Astrocyte of the spinal cord (primary cell): Measurements from ENCODE around the gene TIMM44.
A peak's percentile ranks its signal among the peaks of the same experiment; 100 is the strongest.

ENCODE experiments used
- DNase-seq: peaks from one replicate; pipeline ENCODE4 v3.0.0; 2011; ENCODE audit warnings: low read depth, low spot score
- H3K4me3 ChIP-seq: 2 replicates; pipeline ENCODE4 v1.5.1; 2011; ENCODE audit warnings: low read depth, mild to moderate bottlenecking, low read length, moderate library complexity
- in situ Hi-C: cut with HindIII; loops from 2 replicates; pipeline ENCODE4 v1.10.0; 2017; ENCODE audit warnings: low sequenced_read_pairs
- TF ChIP-seq, protein P1 (sequence below): IDR thresholded peaks from 2 replicates; pipeline ENCODE4 v1.5.1; 2012; ENCODE audit warnings: low read depth, mild to moderate bottlenecking, low read length, inconsistent platforms

TIMM44 gene

GRCh38 chr19:7970716-7971448 lies 27.4 kb upstream of the TIMM44 start:
- H3K4me3 ChIP-seq: no peak overlapping the region
- peak; percentile 22 for DNase-seq
- TF ChIP-seq, protein P1, sequence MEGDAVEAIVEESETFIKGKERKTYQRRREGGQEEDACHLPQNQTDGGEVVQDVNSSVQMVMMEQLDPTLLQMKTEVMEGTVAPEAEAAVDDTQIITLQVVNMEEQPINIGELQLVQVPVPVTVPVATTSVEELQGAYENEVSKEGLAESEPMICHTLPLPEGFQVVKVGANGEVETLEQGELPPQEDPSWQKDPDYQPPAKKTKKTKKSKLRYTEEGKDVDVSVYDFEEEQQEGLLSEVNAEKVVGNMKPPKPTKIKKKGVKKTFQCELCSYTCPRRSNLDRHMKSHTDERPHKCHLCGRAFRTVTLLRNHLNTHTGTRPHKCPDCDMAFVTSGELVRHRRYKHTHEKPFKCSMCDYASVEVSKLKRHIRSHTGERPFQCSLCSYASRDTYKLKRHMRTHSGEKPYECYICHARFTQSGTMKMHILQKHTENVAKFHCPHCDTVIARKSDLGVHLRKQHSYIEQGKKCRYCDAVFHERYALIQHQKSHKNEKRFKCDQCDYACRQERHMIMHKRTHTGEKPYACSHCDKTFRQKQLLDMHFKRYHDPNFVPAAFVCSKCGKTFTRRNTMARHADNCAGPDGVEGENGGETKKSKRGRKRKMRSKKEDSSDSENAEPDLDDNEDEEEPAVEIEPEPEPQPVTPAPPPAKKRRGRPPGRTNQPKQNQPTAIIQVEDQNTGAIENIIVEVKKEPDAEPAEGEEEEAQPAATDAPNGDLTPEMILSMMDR: peak; percentile 90
- in situ Hi-C loops: no loop called here

- TF ChIP-seq, protein P1: no peak
- in situ Hi-C loops: no loop called here
- H3K4me3 ChIP-seq: no peak overlapping the region
- no peak for DNase-seq
These were observed 26.1 kb upstream of the TIMM44 start for GRCh38 chr19:7969555-7969939.

GRCh38 chr19:7968796-7969554 lies 25.5 kb upstream of the TIMM44 start:
- H3K4me3 ChIP-seq: no peak overlapping the region
- TF ChIP-seq, protein P1: no peak
- in situ Hi-C loops: no loop called here
- DNase-seq: no peak

- TF ChIP-seq, protein P1: no peak
- in situ Hi-C loops: no loop called here
- no peak for DNase-seq
- no peak overlapping the region for H3K4me3 ChIP-seq
These were observed 24.7 kb upstream of the TIMM44 start for GRCh38 chr19:7968008-7968795.

GRCh38 chr19:7965921-7966665 lies 22.6 kb upstream of the TIMM44 start:
- TF ChIP-seq, protein P1: no peak
- DNase-seq: no peak
- H3K4me3 ChIP-seq: no peak overlapping the region
- in situ Hi-C loops: no loop called here
